C4-2B (cell line): ENCODE results near the gene UQCC5.

Source experiments
- H3K27ac ChIP-seq: fragments of 450-650 bp; 2 replicates; pipeline ENCODE4 v1.5.1; 2017
- CTCF ChIP-seq: fragments of 450-650 bp; conservative IDR thresholded peaks from 2 replicates; pipeline ENCODE4 v1.5.1; 2017; ENCODE audit warnings: mild to moderate bottlenecking
- ZFX ChIP-seq: fragments of 450-650 bp; IDR thresholded peaks from 2 replicates; pipeline ENCODE4 v1.6.1; 2017

UQCC5 gene

GRCh38 chr3:52520716-52521487 is 15.5 kb upstream of the UQCC5 start:
- no peak overlapping the region for H3K27ac ChIP-seq
- TF ChIP-seq ZFX (no peak), CTCF (no peak)

- TF ChIP-seq ZFX (no peak), CTCF (no peak)
- H3K27ac ChIP-seq = no peak overlapping the region
Observed at GRCh38 chr3:52521488-52521824, 14.9 kb upstream of the UQCC5 start.

- H3K27ac ChIP-seq = no peak overlapping the region
- TF ChIP-seq ZFX (no peak), CTCF (no peak)
Observed at GRCh38 chr3:52521881-52522650, 14.3 kb upstream of the UQCC5 start.

- TF ChIP-seq ZFX (no peak), CTCF (no peak)
- no peak overlapping the region for H3K27ac ChIP-seq
Observed at GRCh38 chr3:52522651-52523251, 13.7 kb upstream of the UQCC5 start.

- TF ChIP-seq CTCF (no peak), ZFX (no peak)
- no peak overlapping the region for H3K27ac ChIP-seq
Observed at GRCh38 chr3:52523386-52524257, 12.8 kb upstream of the UQCC5 start.

- TF ChIP-seq CTCF = no peak
- H3K27ac ChIP-seq = no peak overlapping the region
Observed at GRCh38 chr3:52524258-52524751, 12.1 kb upstream of the UQCC5 start.
